Cardiac septum (tissue), 1 donor: ENCODE results near the gene ANGPTL4. TPM values are rescaled to one million over a fixed set of nuclear protein-coding genes. Genes with fewer than 3 reads are reported as not detected.
"Not testable (repeated sequence)": the region's sequence is repeated elsewhere in the genome, so short reads cannot be mapped to it uniquely, and the experiment has no call there.

ENCODE experiments used
- DNase-seq: peaks from one replicate; pipeline ENCODE4 v3.0.0-alpha.2; 2020; ENCODE audit warnings: low spot score
- intact Hi-C: fragments of 100-400 bp; cut with DNase I; formaldehyde crosslinking; loops from one replicate; pipeline ENCODE4 v1.14.0; 2022
- long read RNA-seq: library from polyadenylated mRNA; unstranded; transcript quantifications from one replicate; pipeline ENCODE4 v2.0.0, GENCODE V29; 2021
- total RNA-seq: library from RNA; stranded (reverse); fragmentation: NEBNext Ultra II Directional; extraction: Animal tissue kit (Norgen Biotek cat#: 25700); gene quantifications from one replicate; pipeline ENCODE4 v1.2.1, GENCODE V29; 2021
- donor health status: DM: no; HTN: no; CAD: no.

The ANGPTL4 gene, protein sequence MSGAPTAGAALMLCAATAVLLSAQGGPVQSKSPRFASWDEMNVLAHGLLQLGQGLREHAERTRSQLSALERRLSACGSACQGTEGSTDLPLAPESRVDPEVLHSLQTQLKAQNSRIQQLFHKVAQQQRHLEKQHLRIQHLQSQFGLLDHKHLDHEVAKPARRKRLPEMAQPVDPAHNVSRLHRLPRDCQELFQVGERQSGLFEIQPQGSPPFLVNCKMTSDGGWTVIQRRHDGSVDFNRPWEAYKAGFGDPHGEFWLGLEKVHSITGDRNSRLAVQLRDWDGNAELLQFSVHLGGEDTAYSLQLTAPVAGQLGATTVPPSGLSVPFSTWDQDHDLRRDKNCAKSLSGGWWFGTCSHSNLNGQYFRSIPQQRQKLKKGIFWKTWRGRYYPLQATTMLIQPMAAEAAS
- 4.1 TPM for total RNA-seq
- long read RNA-seq, transcript ANGPTL4-201 (7 exons, 1,879 nt) = major isoform, 10 of 18 reads
- long read RNA-seq, partial matches to known transcripts = 2 of 18 reads
- long read RNA-seq, other reads (novel, unspliced or antisense) = 5 of 18 reads

DNA sequence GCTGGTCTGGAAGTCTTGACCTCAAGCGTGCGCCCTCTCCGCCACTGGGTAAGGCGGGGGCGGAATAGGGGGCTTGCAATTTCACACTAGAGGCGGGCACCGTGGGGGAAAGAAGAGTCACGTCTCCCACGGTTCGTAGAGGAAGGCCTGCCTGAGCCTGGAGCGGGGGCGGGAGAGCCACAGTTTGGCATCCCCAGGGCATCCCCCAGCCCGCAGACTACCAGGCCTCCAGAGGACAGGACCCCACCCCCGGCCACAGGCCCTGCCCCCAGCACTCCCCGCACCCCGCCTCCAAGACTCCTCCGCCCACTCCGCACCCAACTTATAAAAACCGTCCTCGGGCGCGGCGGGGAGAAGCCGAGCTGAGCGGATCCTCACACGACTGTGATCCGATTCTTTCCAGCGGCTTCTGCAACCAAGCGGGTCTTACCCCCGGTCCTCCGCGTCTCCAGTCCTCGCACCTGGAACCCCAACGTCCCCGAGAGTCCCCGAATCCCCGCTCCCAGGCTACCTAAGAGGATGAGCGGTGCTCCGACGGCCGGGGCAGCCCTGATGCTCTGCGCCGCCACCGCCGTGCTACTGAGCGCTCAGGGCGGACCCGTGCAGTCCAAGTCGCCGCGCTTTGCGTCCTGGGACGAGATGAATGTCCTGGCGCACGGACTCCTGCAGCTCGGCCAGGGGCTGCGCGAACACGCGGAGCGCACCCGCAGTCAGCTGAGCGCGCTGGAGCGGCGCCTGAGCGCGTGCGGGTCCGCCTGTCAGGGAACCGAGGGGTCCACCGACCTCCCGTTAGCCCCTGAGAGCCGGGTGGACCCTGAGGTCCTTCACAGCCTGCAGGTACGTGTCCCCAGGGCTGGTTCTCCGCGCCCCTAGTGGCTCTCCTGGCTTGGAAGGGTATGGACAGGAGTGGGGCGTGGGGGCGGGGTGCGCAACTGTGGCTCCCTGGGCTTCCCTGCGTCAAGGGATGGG is at the start of gene ANGPTL4:
TSS of gene ANGPTL4 (plus strand) at position 353 of the 969 bp plus-strand sequence. CDS start at position 520, 167 bp downstream.
- peak; percentile 82 for DNase-seq
- intact Hi-C loops = no loop called here

DNA sequence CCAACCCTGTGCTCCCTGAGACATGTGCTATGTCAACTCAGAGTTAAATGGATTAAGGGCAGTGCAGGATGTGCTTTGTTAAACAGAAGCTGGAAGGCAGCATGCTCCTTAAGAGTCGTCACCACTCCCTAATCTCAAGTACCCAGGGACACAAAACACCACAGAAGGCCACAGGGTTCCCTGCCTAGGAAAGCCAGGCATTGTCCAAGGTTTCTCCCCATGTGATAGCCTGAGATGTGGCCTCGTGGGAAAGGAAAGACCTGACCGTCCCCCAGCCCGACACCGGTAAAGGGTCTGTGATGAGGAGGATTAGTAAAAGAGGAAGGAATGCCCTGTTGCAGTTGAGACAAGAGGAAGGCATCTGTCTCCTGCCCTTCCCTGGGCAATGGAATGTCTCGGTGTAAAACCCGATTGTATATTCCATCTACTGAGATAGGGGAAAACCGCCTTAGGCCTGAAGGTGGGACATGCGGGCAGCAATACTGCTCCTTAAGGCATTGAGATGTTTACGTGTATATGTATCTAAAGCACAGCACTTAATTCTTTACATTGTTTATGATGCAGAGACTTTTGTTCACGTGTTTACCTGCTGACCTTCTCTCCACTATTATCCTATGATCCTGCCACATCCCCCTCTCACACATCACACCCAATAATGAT is 48.8 kb upstream of the ANGPTL4 start:
- intact Hi-C loops, DNase-seq: not testable (repeated sequence)

DNA sequence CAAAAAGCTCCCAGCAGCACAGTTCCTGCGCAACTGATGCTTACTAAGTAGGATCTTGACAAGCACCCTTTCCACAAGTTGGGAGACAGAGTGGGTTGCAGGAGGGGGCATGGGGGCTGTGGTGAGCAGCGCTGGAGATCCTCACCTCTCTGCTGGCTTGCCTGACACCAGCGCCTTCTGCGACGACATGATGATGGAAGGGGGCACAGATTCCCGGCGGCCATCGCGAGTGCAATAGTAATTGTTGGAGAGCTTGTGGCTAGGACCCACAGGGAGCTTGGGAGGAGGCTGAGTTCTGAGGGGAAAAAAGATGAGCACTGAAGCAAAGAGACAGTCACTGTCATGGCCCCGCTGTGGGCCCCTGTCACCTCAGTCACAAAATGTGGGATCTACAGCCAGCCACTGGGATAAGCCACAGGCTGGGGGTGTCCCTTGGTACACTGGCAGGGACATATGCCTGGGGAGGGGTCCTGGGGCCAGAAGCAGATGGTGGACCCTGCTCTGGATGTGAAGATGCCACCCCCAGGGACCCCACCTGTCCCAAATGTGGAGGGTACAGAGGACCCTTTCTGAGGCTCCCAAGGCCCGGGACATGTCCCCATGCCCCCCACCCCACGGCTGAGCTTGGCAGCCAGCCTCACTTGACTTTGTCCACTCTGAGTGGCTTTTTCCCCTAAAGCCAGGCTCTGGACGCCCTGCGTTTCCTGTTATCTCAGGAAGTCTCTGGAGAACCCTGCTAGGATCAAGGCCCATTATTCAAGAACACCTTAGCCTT is 47.4 kb upstream of the ANGPTL4 start:
- DNase-seq = no peak
- intact Hi-C loops = no loop called here

DNA sequence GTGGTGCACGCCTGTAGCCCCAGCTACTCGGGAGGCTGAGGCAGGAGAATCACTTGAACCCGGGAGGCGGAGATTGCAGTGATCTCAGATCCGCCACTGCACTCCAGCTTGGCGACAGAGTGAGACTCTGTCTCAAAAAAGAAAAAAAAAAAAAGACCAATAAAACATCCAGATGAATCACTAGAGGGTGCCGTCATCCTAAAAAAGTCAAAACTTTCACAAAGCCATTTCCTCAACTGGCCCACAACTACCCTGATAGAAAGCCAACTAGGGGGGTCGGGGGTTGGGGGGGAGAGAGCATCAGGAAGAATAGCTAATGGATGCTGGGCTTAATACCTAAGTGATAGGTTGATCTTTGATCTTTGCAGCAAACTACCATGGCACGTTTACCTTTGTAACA is 45.1 kb upstream of the ANGPTL4 start:
- intact Hi-C loops, DNase-seq: not testable (repeated sequence)

DNA sequence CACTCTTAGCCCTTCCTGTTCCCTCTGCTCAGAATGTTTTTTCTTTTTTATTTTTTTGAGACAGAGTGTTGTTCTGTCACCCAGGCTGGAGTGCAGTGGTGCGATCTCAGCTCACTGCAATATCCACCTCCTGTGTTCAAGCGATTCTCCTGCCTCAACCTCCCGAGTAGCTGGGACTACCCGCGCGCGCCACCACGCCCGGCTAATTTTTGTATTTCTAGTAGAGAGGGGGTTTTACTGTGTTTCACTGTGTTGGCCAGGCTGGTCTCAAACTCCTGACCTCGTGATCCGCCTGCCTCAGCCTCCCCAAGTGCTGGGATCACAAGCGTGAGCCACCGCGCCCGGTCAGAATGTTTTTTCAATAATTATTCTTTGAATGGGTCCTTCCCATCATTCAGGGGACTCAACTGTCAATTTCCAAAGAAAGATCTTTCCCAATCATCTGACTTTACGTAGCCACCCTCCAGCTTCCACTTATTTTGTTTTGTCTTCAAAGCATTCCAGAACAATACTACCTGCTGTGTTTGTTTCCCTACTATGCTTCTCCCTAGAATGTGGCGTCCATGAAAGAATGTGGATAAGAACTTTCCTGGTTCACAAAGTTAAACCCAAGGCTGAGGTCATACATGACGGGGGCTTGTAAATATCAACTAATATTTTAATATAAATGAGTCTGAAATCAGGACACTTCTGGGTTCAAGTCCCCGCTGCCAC is 44.0 kb upstream of the ANGPTL4 start:
- no peak for DNase-seq
- intact Hi-C loops = loop anchor here (2.0 to 5.0 kb wide), 2 partner anchors 13 to 822 kb away; partner anchors contain the start of gene ZNF317

DNA sequence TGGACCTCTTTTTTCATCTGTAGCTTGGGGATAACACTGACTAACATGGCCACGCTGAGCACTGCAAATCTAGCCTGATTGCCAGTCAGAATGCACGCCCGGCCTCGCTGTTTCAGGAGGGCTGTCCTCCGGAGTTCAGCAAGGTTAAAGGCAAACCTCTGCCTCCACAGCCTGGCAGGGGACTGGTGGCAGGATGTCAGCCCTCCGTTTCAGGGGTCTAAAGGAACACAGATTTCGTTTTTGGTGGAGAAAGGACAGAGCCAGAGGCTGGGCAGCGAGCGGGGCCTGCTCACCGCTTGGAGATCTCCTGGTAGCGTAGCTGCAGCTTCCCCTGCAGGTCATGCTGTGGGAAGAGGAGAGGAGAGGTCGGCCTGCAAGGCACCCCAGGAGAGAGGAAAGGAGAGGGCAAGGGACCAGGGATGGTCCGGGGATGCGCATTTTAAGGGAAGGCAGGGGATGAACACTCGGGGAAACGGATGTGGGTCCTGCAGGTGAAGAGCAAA is 43.3 kb upstream of the ANGPTL4 start:
- intact Hi-C loops = loop anchor here (2.0 to 5.0 kb wide), 2 partner anchors 14 to 822 kb away; partner anchors contain the start of gene ZNF317
- no peak for DNase-seq

DNA sequence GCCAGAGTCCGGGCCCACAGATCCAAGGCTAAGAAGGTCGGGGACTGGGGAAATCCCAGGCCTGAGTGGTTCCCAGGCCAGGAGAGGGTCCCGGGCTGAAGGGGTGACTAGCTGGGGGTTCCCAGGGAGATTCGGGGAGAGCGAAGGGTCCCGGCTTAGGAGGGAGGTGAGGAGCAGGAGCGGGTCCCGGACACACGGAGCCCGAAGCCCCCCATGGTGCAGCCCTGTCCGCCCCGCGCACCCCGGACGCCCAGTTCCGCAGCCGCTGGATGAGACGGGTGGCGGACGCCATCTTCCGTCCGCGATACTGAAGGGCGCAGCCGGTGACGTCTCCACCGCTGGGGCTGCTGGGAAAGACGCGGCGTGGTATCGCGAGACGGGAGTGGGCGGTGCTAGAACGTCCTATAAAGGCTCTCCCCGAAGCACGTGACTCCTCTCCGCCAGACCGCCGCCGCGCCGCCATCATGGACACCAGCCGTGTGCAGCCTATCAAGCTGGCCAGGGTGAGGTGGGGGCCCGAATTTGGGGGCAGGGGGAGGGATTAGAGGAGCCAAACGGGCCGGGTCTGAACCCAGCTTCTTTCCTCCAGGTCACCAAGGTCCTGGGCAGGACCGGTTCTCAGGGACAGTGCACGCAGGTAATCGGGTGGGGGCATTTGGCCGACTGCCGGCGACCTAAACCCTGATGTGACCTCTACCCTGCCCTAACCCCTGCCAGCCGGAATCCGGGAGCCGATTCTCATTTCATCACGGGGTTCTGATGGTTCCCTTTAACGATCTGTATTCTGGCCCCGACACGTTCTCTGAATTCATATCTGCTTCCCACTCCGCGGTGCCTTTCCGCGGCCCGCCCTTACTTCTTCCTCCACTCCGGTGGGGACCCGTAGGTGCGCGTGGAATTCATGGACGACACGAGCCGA is 42.6 kb upstream of the ANGPTL4 start, which contains the start of the genes NDUFA7 and RPS28:
TSS of gene NDUFA7 (minus strand) at position 309 of the 919 bp plus-strand sequence. CDS start at position 292, 17 bp downstream.
TSS of gene RPS28 (plus strand) at position 430 of the 919 bp plus-strand sequence. CDS start at position 465, 35 bp downstream.
- peak; percentile 99 for DNase-seq
- intact Hi-C loops = loop anchor here (2.0 to 5.0 kb wide), 2 partner anchors 15 to 821 kb away; partner anchors contain the start of gene ZNF317

DNA sequence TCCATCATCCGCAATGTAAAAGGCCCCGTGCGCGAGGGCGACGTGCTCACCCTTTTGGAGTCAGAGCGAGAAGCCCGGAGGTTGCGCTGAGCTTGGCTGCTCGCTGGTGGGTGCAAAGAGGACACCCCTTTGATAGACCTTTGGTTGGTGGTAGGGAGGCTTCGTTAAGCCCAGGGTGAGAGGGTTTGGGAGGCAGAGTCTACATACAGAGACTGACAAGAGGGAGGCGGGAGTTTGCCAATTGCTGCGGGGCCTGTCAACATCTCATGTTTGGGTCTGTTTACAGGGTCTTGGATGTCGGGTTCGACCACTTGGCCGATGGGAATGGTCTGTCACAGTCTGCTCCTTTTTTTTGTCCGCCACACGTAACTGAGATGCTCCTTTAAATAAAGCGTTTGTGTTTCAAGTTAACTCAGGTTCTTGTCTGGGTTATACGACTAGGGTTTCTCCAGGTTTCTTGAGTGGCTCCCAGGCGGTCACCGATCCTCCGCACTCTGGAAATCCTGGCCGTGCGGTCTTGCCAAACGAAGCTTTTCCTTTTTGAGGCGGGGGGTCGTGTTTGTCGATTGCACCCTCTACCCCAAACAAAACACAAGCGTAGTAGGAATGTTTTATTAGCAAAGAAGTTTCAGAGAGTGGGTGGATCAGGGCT is 41.8 kb upstream of the ANGPTL4 start:
- DNase-seq = no peak

DNA sequence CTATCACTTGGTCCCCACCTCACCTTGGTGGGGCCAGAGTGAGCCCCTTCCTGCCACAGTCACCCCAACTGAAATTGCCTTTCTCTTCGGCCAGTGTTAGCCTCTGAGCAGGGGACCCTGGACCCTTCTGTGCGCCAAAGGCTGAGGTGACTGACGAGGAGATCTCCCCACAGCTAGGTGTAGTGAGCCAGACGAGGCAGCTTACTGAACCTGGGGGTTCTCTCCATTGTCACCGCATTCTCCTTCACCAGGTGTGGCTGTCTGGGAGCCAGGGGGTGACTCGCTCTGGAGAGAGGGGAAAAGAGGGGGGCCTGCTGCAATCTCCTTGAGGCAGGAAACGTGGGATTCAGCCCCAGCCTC is 41.3 kb upstream of the ANGPTL4 start:
- no peak for DNase-seq
- intact Hi-C loops = loop anchor here (5.0 kb wide), 1 partner anchor 820 kb away; the partner anchor contains the start of gene ZNF317

More for the DNA sequence above, 41.8 kb upstream of the ANGPTL4 start:
- intact Hi-C loops = loop anchor here (2.0 to 5.0 kb wide), 2 partner anchors 15 to 820 kb away; partner anchors contain the start of gene ZNF317

DNA sequence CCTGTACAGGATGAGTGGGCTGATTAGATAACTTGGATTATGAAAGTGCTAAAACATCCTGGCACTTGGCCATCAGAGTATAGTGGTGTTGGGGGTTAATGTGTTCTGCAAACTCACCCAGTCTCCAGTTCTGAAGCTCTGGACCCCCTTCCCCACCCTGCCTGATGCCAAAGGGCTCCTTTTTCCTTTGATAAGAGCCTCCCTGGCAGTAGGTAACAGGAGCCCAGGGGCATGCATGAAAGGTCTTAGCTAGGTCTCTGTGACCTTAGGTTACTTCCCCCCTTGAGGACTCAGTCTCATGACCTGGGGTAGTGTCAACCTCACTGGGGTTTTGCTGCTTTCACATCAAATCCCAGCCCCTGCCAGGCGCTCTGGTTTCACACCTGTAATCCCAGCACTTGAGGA is 40.2 kb upstream of the ANGPTL4 start:
- intact Hi-C loops = loop anchor here (5.0 kb wide), 1 partner anchor 819 kb away; the partner anchor contains the start of gene ZNF317
- no peak for DNase-seq

DNA sequence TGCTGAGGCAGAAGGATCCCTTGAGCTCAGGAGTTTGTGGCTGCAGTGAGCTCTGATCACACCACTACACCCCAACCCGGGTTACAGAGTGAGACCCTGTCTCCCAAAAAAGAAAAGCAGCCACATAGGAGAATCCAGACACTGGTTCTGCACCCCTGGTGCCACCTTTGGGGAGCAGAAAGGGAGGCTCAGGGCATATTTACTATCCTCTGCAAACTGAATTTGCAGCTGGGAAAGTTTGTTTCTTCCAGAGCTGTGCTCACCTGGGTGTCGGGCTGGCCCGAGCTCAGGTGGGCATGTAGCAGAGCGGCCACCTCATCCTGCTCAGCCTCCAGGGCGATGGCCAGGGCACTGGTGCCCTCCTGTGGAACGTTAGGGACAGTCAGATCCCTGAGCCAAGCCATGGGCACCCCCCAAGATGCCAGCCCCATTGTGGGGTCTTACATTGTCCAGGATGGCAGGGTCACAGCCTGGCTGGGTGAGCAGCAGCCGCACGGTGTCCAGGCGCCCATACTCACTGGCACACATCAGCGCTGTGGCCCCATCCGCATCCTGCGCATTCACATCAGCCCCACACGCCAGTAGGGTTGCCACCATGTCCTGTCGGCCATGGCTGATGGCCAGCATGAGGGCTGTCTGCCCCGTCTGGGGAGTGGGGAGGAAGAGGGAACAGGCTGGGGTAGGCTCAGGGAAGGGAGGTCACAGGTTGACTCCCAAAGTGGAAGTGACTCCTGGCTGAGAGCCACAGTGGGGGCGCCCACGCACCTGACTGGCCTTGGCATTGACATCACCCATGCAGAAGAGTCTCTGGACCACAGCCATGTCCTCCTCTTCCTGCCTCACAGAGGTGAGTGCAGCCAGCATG is 39.5 kb upstream of the ANGPTL4 start:
- DNase-seq = no peak
- intact Hi-C loops = loop anchor here (5.0 kb wide), 1 partner anchor 818 kb away; the partner anchor contains the start of gene ZNF317

DNA sequence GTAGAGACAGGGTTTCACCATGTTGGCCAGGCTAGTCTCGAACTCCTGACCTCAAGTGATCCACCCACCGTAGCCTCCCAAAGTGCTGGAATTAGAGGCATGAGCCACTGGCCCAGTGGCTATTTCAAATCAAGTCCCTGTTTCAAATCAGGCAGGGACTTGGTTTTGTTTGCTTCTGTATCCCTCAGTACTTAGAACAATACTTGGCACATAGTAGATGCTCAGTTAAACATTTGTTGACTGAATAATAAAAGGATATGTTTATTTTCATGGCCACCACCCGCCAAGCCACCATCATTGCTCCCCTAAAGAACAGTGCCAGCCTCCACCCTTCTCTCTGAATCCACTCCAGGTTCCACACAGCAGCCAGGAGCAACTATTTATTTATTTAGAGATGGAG is 38.5 kb upstream of the ANGPTL4 start:
- no peak for DNase-seq
- intact Hi-C loops = no loop called here

DNA sequence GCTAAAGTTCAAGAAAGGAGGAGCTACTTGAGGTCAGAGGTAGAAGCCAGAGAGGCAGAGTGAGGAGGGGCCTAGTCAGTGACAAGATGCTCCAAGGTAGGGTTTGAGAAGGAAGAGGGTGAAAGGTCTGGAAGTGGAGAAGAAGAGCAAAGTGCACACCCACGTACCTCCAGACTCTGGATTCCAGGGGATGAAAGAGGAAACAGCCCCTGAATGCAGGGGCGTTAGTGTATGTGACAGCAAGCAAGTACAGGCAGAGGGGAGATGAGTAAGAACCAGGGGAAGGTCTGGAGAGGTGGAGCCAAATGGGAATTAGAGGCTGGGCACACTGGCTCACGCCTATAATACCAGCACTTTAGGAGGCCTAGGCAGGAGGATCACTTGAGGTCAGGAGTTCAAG is 34.0 kb upstream of the ANGPTL4 start:
- no peak for DNase-seq
- intact Hi-C loops = no loop called here

DNA sequence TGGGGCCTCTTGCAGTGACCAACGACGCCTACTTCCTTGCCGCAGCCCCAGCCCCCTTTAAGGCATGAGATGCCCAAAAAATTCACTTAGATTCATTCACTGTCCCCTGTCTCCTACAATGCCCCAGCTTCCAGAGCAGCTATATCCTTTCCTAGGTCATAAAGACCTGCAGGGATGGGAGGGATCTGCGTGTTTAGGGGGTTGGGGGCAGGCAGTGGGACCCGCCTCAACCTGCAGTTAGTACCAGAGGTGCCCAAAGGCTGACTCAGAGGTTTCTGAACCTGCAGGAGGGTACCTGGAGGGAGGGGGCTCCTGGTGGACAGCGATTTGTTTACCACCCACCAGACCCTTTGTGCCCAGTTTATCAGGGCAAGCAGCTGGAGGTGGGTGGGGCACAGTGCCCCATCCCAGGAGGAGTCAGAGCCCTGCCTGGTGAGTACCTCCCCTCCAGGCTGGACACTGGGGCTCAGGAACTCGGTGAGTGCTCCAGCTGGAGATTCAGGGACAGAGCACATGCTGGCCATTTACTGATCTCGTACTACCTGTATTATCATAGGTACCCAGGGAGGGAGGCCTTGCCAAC is 32.6 kb upstream of the ANGPTL4 start:
- intact Hi-C loops = no loop called here
- DNase-seq = no peak
